Liver (tissue), 9 donors: ENCODE data around the gene LRP10. TPM values are rescaled to one million over a fixed set of nuclear protein-coding genes. Genes with fewer than 3 reads are reported as not detected.

ENCODE experiments used
- DNase-seq: peaks from one replicate; pipeline ENCODE4 v3.0.0-alpha.2; 2017; ENCODE audit warnings: low spot score
- H3K27ac ChIP-seq, 2 donors: one replicate each; pipeline ENCODE4 v1.7.0; 2013; ENCODE audit warnings: inconsistent platforms in 2 of 2, low read length in 2 of 2, control low read depth in 1 of 2, low read depth in 1 of 2, mild to moderate bottlenecking in 1 of 2
- H3K27me3 ChIP-seq, 4 donors: one replicate each; pipeline versions ENCODE4 v1.6.1 to v1.7.0; 2013; ENCODE audit warnings: low read length in 3 of 4, inconsistent platforms in 1 of 4, mild to moderate bottlenecking in 1 of 4, moderate library complexity in 1 of 4; ENCODE audit not compliant: control insufficient read depth in 4 of 4, insufficient read depth in 4 of 4
- H3K36me3 ChIP-seq, 4 donors: one replicate each; pipeline versions ENCODE4 v1.6.1 to v1.7.0; 2013; ENCODE audit warnings: low read length in 3 of 4, mild to moderate bottlenecking in 3 of 4, low read depth in 1 of 4, moderate library complexity in 1 of 4; ENCODE audit not compliant: control insufficient read depth in 4 of 4, insufficient read depth in 3 of 4
- H3K4me1 ChIP-seq, 4 donors: one replicate each; pipeline versions ENCODE4 v1.6.1 to v1.7.0; 2013; ENCODE audit warnings: low read length in 3 of 4, mild to moderate bottlenecking in 3 of 4, moderate library complexity in 1 of 4; ENCODE audit not compliant: control insufficient read depth in 4 of 4, insufficient read depth in 4 of 4
- H3K4me3 ChIP-seq, 3 donors: one replicate each; pipeline versions ENCODE4 v1.6.1 to v1.7.0; 2013; ENCODE audit warnings: low read length in 3 of 3, control low read depth in 1 of 3, low read depth in 1 of 3, mild to moderate bottlenecking in 1 of 3
- H3K9ac ChIP-seq, 2 donors: one replicate each; pipeline ENCODE4 v1.7.0; 2013; ENCODE audit warnings: low read length in 2 of 2, mild to moderate bottlenecking in 2 of 2, moderate library complexity in 2 of 2, control low read depth in 1 of 2, low read depth in 1 of 2
- H3K9me3 ChIP-seq, 4 donors: one replicate each; pipeline versions ENCODE4 v1.6.1 to v1.7.0; 2013; ENCODE audit warnings: low read length in 3 of 4; ENCODE audit not compliant: control insufficient read depth in 4 of 4
- EGR1 ChIP-seq, 2 donors: IDR thresholded peaks; 2 replicates each; pipeline ENCODE4 v1.6.1; 2016 to 2018; ENCODE audit warnings: antibody characterized with exemption in 2 of 2, low read depth in 2 of 2
- FOXA1 ChIP-seq: IDR thresholded peaks from 2 replicates; pipeline ENCODE4 v1.6.1; 2016; ENCODE audit warnings: antibody characterized with exemption
- FOXA2 ChIP-seq: IDR thresholded peaks from 2 replicates; pipeline ENCODE4 v1.6.1; 2016; ENCODE audit warnings: antibody characterized with exemption
- GABPA ChIP-seq, 2 donors: IDR thresholded peaks in 1 of 2; conservative IDR thresholded peaks in 1 of 2; 2 replicates each; pipeline ENCODE4 v1.6.1; 2016; ENCODE audit warnings: antibody characterized with exemption in 2 of 2, mild to moderate bottlenecking in 1 of 2, moderate library complexity in 1 of 2
- HNF4G ChIP-seq: IDR thresholded peaks from 2 replicates; pipeline ENCODE4 v1.6.1; 2016; ENCODE audit warnings: antibody characterized with exemption
- JUND ChIP-seq, 2 donors: IDR thresholded peaks; 2 replicates each; pipeline ENCODE4 v1.6.1; 2016; ENCODE audit warnings: antibody characterized with exemption in 2 of 2
- MAX ChIP-seq: IDR thresholded peaks from 2 replicates; pipeline ENCODE4 v1.6.1; 2016; ENCODE audit warnings: antibody characterized with exemption
- RAD21 ChIP-seq, 2 donors: IDR thresholded peaks; 2 replicates each; pipeline ENCODE4 v1.6.1; 2016; ENCODE audit warnings: antibody characterized with exemption in 2 of 2, mild to moderate bottlenecking in 2 of 2
- REST ChIP-seq: IDR thresholded peaks from 2 replicates; pipeline ENCODE4 v1.6.1; 2016; ENCODE audit warnings: antibody characterized with exemption, mild to moderate bottlenecking
- SP1 ChIP-seq: IDR thresholded peaks from 2 replicates; pipeline ENCODE4 v1.6.1; 2018; ENCODE audit warnings: antibody characterized with exemption, mild to moderate bottlenecking
- TAF1 ChIP-seq: conservative IDR thresholded peaks from 2 replicates; pipeline ENCODE4 v1.6.1; 2016; ENCODE audit warnings: antibody characterized with exemption, mild to moderate bottlenecking
- ZBTB33 ChIP-seq: IDR thresholded peaks from 2 replicates; pipeline ENCODE4 v1.6.1; 2016; ENCODE audit warnings: antibody characterized with exemption
- WGBS: extraction: QIAGEN DNeasy Blood & Tissue Kit; methylation state at CpG from one replicate; pipeline ENCODE4 v1.1.7; 2013; 5-methylcytosine and 5-hydroxymethylcytosine counted together
- polyA plus RNA-seq, 2 donors: library from polyadenylated mRNA; stranded (reverse) in 1 of 2; unstranded in 1 of 2; fragments of 200-250 nt in 1 of 2; fragments of >200 nt in 1 of 2; fragmentation: Nextera tagmentation in 1 of 2; extraction: Ambion mirVana in 1 of 2; gene quantifications; one replicate each; pipeline versions ENCODE4 v1.2.1 to v1.2.3, GENCODE V29; 2013 to 2015
- total RNA-seq, 2 donors: library from RNA; depleted of rRNA; stranded (reverse); fragments of >200 nt; gene quantifications; one replicate each; pipeline ENCODE4 v1.2.3, GENCODE V29; 2014
- TF ChIP-seq, protein P1 (sequence below): IDR thresholded peaks from 2 replicates; pipeline ENCODE4 v1.6.1; 2016; ENCODE audit warnings: antibody characterized with exemption
- TF ChIP-seq, protein P2 (sequence below): fragments of 150-350 bp; IDR thresholded peaks from 2 replicates; pipeline ENCODE4 v1.5.1; 2017; ENCODE audit warnings: improper control_type of control experiment, low read depth, low read length; ENCODE audit not compliant: missing input control
- donor health status: healthy.
- donor health status: healthy.
- donor health status: healthy.
- donor health status: healthy.
- donor health status: healthy.

Gene LRP10
- total and polyA plus RNA-seq, 4 donors: 19.5 to 61.7 (median 31.3) TPM

DNA sequence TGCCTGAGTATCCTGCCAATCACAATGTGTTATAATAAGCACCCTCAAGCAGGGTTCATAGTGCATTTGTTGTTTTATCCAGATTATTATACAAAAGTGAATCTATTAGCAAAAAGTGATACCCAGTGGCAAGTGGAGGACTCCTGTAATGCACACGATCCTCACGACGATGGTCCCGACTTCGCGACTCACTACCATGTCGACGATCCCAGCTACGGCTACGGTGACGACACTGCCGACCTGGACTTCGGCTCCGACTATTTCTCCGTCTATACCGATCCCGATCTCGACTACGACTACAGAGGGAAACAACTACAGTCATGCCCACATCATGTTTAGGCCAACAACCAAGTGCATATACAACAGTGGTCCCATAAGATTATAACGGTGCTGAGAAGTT lies 34.5 kb downstream of the LRP10 start:
- no peak for DNase-seq
- peaks cover 19 to 73% (median 58%) of the 10 kb centered on the region in 4 donors for H3K36me3 ChIP-seq
- WGBS: 97% methylated on average over 20 of the region's 20 CpGs
- H3K9ac ChIP-seq: no peak overlapping the region
- TF ChIP-seq HNF4G: no peak
- TF ChIP-seq, protein P1, sequence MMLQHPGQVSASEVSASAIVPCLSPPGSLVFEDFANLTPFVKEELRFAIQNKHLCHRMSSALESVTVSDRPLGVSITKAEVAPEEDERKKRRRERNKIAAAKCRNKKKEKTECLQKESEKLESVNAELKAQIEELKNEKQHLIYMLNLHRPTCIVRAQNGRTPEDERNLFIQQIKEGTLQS: no peak
- no peak for TF ChIP-seq RAD21 (IDR thresholded peaks at IDR 0.05)
- no peak for TF ChIP-seq TAF1
- no peak for TF ChIP-seq GABPA (IDR thresholded peaks at IDR 0.05 in 1 of 2, conservative IDR thresholded peaks at IDR 0.05 in 1 of 2)
- no peak overlapping the region for H3K4me3 ChIP-seq
- no peak overlapping the region for H3K27ac ChIP-seq
- no peaks in the 10 kb centered on the region for H3K9me3 ChIP-seq
- H3K27me3 ChIP-seq: no peaks in the 10 kb centered on the region
- peaks cover 7 to 22% (median 19%) of the 10 kb centered on the region in 4 donors for H3K4me1 ChIP-seq

DNA sequence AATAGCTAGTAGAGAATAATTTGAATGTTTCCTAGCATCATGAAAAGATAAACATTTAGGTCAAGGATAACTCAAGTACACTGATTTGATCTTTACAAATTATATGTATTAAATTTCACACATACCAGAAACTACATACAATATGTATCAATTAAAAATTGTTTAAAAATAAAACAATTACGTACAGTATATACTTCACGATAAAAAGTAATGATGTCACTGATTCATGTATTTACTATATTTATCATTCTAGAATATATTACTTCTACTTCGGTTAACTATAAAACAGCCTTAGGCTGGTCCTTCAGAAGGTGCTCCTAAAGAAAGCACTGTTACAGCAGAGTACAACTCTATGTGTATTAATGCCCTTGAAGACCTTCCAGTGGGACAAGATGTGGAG lies 35.9 kb downstream of the LRP10 start:
- Histone ChIP-seq H3K9me3 (no peaks in the 10 kb centered on the region), H3K9ac (no peak overlapping the region), H3K36me3 (peaks cover 15 to 61% (median 46%) of the 10 kb centered on the region in 4 donors), H3K27me3 (no peaks in the 10 kb centered on the region), H3K27ac (no peak overlapping the region), H3K4me3 (no peak overlapping the region), H3K4me1 (peaks cover 7 to 22% (median 19%) of the 10 kb centered on the region in 4 donors)
- TF ChIP-seq ZBTB33: no peak
- TF ChIP-seq RAD21 (IDR thresholded peaks at IDR 0.05): no peak
- TF ChIP-seq TAF1: no peak
- TF ChIP-seq FOXA2: no peak
- no peak for TF ChIP-seq FOXA1
- TF ChIP-seq SP1: no peak
- TF ChIP-seq GABPA (IDR thresholded peaks at IDR 0.05 in 1 of 2, conservative IDR thresholded peaks at IDR 0.05 in 1 of 2): no peak
- TF ChIP-seq JUND (IDR thresholded peaks at IDR 0.05): no peak
- TF ChIP-seq MAX: no peak
- no peak for TF ChIP-seq HNF4G
- no peak for TF ChIP-seq REST
- TF ChIP-seq, protein P2, sequence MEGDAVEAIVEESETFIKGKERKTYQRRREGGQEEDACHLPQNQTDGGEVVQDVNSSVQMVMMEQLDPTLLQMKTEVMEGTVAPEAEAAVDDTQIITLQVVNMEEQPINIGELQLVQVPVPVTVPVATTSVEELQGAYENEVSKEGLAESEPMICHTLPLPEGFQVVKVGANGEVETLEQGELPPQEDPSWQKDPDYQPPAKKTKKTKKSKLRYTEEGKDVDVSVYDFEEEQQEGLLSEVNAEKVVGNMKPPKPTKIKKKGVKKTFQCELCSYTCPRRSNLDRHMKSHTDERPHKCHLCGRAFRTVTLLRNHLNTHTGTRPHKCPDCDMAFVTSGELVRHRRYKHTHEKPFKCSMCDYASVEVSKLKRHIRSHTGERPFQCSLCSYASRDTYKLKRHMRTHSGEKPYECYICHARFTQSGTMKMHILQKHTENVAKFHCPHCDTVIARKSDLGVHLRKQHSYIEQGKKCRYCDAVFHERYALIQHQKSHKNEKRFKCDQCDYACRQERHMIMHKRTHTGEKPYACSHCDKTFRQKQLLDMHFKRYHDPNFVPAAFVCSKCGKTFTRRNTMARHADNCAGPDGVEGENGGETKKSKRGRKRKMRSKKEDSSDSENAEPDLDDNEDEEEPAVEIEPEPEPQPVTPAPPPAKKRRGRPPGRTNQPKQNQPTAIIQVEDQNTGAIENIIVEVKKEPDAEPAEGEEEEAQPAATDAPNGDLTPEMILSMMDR: no peak
- TF ChIP-seq EGR1 (IDR thresholded peaks at IDR 0.05; ENCODE audit: low read depth in 2 of 2): no peak
- WGBS: 95% methylated on average over 3 of the region's 3 CpGs
- DNase-seq: no peak
